ENCODE data around the gene AGL.

GRCh38 chr1:99950486-99950885 is 100.3 kb downstream of the AGL start:
- TF ChIP-seq POLR2AphosphoS5 (IDR thresholded peaks at IDR 0.05) = no peak
- TF ChIP-seq POLR2A (IDR thresholded peaks at IDR 0.05) = no peak
- TF ChIP-seq, protein P1, sequence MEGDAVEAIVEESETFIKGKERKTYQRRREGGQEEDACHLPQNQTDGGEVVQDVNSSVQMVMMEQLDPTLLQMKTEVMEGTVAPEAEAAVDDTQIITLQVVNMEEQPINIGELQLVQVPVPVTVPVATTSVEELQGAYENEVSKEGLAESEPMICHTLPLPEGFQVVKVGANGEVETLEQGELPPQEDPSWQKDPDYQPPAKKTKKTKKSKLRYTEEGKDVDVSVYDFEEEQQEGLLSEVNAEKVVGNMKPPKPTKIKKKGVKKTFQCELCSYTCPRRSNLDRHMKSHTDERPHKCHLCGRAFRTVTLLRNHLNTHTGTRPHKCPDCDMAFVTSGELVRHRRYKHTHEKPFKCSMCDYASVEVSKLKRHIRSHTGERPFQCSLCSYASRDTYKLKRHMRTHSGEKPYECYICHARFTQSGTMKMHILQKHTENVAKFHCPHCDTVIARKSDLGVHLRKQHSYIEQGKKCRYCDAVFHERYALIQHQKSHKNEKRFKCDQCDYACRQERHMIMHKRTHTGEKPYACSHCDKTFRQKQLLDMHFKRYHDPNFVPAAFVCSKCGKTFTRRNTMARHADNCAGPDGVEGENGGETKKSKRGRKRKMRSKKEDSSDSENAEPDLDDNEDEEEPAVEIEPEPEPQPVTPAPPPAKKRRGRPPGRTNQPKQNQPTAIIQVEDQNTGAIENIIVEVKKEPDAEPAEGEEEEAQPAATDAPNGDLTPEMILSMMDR (IDR thresholded peaks at IDR 0.05) = no peak
